NCI-H82 treated with DMSO at 0.1 percent for 48 hours (cell line): ENCODE measurements around the gene MIXL1.
"Not testable (repeated sequence)": the region's sequence is repeated elsewhere in the genome, so short reads cannot be mapped to it uniquely, and the experiment has no call there.

Experiments
- DNase-seq: peaks from one replicate; lab custom pipeline; 2025; ENCODE audit not compliant: unreplicated experiment; lab: John Stamatoyannopoulos, UW

MIXL1 gene

DNA sequence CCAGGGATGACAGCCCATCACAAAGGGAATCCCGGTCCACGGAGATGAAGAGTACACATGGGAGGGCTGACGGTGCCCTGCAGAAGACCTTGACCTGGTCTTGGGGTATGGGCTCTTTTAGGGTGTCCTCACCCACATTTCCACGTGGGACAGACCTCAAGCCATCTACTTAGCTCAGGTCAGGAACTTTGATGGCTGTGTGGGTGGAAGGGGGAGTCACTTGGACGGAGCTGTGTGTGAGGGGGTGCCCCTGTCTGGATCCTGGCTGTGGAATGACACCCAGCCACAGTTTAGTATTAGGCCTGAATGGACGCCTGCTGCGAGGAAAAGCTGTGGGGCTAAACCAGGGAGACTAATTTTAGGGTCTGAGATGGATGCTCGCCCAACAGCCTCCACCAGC is 10.9 kb upstream of the MIXL1 start:
- no peak for DNase-seq

DNA sequence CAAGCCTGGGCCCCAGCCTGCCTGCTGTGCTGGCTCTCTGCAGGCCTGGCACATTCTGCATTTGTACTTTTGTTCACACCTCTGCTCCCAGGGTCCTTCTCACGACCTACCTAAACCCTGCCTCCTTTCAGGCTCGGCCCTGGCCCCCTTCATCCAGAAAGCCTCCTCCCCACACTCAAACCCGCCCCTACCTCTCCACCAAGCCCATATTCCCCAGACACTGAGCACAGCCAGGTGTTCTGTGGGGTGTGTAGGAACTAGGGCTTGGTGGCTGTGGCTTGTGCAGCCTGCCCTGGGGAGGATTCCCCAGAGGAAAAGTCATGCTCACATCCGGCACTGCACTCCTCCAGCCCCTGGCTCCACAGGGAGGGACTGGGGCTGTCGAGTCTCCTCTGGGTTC is 8.2 kb upstream of the MIXL1 start:
- DNase-seq = no peak

DNA sequence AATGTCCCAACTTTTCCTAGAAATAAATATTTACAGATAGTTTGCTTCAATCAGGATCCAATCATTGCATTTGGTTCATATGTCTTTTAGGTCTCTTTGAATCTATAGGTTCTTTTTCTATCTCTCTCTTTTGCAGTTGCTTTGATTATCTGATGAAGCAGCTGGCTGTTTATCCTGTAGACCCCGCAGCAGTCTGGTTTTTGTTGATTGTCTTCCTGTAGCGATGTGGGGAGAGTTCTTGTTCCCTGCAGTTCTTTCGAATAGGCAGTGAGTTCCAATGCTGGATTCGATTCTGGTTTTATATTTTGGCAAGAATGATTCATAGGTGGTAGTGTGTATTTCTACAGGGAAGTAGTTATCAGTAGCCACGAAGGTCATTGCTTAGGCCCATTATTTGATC is 7.4 kb upstream of the MIXL1 start:
- no peak for DNase-seq

DNA sequence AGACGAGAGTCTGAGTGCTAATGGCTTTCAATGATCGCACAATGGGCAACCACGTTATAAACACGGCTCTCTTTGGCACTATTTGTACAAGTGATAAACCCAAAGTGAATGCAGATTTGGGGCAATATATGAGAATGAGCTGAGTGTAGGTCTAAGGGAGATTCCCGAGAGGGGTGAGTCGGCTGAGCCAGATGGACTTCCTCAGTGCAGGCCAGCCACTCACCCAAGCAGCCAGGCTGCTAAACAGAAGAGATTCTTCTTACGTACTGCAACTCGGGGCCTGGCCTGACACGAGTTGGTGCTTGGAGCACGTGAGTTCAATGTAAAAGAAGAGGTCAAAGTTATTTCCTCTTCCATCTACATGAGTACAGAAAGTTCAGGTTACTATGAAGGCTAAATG is 6.2 kb upstream of the MIXL1 start:
- no peak for DNase-seq

DNA sequence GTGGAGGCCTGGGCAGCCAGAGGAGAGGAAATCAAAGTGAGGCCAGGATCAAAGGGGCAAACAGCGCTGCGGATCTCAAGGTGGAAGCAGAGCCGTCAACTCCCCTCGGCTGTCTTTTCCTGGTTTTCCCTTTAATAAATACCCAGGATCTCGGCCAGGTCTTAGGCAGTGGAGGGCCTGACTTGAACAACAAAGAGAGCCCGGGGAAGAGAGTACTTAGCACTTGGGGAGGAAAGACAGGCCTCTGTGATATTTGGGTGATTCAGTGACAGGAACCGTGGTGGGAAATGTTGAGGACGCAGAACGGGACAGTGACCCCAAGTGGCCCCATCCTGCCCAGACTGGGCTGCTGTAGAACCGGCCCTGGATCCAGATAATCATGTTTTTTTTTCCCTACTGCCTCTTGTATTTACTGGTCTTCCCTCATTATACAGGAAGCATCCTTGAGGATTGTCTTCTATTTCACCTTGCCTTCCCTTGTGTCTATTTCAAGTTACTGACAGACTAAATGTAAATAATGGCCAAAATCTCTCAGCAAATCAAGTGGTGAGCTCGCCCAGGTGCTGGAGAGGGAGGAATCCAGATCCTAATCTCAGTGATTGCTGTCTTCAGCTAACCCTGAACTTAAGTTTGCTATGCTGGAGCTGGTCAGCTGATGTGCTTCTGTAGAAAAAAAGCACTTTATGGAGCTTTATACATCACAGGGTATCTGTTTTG is 2.8 kb upstream of the MIXL1 start:
- no peak for DNase-seq

DNA sequence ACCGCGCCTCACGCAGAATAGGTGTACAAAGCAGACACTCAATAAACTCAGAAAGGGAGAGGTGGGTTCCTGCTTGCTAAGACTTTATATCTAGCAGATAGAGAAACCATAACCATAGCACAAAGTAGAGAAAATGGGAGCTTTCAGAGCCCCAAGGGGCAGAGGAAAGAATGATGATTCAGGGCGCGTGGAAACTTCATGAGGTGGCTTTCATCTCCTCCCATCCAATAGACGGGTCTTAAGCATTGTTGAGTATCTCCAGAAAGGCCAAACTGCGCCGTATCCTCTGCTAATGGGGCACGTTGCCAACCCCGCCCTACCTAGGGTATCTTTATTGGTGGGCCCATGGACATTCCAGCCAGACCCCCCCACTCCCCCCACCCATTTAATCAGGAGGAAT is 778 bp upstream of the MIXL1 start:
- DNase-seq = no peak

DNA sequence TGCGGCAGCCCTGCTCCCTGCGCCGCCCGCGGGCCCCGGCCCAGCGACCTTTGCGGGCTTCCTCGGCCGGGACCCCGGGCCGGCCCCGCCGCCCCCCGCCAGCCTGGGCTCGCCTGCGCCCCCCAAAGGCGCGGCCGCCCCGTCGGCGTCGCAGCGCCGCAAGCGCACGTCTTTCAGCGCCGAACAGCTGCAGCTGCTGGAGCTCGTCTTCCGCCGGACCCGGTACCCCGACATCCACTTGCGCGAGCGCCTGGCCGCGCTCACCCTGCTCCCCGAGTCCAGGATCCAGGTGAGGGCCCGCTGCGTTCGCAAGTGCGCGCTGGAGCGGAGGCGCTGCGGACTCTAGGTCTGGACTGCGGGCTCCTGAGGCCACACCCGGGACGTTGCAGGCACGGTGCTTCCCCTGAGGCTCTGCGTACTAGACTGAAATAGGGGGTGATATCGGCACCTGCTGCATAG is 351 bp downstream of the MIXL1 start:
- no peak for DNase-seq

DNA sequence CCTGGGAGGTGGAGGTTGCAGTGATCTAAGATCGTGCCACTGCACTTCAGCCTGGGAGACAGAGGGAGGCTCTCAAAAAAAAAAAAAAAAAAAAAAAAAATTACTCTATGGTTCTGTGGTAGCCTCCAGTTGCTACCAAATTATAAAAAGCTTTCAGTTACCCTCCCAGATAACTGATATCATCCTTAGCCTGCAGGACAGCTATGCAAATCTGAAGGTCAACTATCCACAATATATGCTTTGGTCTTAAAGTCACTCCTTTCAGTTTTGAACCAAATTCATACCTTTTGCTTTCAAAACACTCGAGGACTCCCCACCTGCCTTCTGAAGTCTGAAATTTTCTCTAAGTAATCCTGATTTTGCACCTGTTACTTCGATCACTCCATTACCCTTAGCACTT is 3.1 kb downstream of the MIXL1 start:
- DNase-seq = no peak

DNA sequence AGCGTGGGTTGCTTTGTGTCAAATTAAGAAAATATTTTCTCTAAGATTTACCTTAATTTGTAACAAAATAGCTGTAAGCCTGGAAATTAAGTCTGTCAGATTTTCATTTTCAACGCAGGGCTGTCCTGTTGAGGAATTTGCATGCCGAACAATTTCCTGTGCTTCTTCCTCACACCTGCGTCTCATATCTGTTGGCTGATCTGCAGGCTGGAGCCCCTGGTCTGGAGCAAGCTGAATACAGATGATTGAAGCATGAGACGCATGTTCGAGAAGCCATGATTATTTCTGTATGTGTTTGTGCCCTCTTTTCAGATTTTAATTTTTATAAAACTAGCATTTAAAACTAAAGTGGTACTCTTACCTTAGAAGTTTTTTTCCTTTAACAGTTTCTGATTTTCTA is 9.8 kb downstream of the MIXL1 start:
- no peak for DNase-seq

DNA sequence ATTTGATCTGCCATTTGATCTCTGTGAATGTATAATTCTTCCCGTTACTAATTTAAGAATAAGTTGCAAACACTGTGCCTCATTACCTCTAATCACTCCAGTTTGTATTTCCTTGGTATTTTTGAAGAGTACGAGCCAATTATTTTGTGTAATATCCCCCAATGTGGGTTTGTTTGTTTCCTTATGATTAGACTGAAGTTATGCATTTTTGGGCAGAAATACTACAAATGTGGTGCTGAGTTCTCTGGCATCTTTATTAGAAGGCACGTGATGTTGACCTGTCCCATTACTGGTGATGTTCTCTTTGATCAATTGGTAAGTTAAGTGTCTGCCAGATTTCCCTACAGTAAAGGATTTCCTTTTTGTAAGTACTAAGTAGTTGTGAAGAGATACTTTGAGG is 10.3 kb downstream of the MIXL1 start:
- DNase-seq = no peak

DNA sequence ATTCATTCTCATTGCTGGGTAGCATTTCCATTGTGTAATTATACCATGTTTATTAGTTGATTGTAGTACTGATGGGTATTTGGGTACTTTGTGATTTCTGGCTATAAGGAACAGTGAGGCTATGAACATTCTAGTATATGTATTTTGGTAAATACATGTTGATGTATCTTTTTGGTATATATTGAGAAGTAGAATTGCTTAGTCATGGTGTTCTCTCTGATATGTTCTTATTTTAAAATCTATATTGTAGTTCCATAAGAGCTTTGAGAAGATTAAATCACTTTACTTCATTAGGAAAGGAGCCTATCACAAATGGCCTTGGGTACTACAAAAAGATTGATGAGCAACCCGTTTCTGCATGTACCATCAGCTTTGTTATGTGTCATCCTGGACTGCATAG is 13.4 kb downstream of the MIXL1 start:
- no peak for DNase-seq

DNA sequence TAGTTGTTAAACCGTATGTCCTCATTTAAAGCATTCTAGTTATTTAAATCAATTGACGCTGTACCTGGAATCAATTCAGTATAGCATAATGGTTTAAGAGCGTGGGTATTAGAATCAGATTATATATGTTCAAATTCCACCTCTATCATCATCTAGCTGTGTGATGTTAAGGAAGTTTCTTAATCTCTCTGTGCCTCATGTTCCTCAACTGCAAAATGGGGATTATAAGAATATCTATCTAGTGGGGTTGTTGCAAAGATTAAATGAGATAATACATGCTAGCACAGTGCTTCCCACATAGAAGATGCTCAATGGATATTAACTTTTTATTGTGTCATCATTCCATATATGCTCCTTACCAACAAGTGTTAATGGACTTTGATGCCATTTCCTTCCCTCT is 16.0 kb downstream of the MIXL1 start:
- no peak for DNase-seq

DNA sequence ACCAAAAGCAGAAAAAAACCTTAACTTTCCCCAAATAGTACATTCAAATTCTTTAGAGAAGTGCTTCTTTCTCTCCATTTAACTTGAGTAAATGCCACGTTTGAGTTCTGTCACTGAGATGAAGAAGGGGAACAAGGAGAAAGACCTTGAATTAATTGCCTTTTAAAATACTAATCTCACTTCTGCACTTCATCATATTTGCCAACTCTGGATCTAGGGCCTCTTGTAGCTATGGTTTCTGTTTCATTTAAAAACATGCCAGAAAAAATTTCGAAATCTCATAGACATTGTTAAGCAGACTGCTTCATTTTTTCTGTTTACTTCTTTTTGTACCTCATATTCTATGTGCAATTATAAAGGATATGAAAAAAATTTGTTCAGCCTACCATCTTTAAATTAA is 24.6 kb downstream of the MIXL1 start:
- DNase-seq = no peak

DNA sequence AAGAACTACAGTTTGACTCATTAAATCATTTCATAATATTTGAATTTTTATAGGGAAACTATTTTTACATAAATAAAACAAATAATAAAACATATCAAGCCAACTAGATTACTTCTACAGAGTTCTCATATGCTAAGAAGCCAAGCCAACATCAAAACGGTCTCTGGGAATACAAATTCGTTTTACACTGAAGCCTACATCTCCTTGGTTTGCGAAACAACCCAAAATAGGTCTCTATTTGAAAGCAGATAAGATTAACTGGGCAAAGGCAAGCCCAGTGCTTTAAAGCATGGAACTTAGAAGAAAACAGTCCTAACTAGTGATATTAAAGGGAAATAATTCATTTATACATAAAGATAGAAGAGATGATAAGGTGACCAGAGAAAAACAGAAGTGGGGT is 25.3 kb downstream of the MIXL1 start:
- no peak for DNase-seq

DNA sequence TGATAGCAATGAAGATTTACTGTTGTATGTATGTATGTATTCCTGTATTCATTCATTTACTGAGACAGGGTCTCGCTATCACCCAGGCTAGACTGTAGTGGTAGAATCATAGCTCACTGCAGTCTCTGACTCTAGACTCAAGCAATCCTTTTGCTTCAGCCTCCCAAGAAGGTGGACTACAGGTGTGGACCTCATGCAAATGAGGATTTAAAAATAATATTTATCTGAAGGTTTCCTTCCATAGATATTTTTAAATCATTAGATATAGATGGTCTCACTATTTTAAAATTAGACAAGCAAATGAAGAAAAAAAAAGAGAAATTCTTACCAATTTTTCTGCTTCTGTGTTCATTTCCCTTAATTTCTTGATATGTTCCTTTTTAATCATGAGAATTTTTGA is 27.0 kb downstream of the MIXL1 start:
- no peak for DNase-seq

DNA sequence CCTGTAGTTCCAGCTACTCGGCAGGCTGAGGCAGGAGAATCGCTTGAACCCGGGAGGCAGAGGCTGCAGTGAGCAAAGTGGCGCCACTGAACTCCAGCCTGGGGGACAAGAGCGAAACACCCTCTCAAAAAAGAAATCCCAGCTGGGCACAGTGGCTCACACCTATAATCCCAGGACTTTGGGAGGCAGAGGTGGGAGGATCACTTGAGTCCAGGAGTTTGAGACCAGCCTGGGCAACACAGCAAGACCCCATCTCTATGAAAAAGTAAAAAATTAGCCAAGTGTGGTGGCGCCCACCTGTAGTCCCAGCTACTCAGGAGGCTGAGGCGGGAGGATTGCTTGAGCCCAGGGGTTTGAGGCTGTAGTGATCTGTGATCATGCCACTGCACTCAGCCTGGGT is 29.4 kb downstream of the MIXL1 start:
- not testable (repeated sequence) for DNase-seq

DNA sequence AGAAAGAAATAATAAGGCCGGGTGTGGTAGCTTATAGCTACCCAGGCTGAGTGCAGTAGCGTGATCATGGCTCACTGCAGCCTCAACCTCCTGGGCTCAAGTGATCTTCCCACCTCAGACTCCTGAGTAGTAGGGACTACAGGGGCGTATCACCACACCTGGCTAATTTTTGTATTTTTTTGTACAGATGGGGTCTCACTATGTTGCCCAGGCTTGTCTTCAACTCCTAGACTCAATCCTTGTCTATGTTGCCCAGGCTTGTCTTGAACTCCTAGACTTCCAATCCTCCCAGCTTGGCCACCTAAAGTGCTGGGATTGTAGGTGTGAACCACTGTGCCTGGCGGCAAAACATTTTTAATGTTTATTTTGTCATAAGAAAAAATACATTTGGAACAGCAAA is 30.5 kb downstream of the MIXL1 start:
- no peak for DNase-seq

DNA sequence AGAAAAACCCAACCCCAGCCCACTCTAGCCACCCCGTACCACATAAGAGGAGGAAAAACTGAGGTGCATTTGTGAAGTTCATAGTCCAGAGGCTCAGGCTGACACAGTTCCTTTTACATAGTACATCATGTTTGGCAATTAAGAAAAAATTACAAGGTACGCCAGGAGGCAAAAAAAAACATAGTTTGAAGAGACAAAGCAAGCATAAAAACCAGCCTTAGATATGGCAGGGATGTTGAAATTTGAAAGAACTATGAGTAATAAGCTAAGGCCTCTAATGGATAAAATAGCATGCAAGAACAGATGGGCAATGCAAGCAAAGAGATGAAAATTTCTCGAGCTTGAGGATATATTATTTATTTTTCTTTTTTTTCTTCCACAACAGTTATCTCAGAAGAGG is 31.9 kb downstream of the MIXL1 start:
- DNase-seq = no peak

DNA sequence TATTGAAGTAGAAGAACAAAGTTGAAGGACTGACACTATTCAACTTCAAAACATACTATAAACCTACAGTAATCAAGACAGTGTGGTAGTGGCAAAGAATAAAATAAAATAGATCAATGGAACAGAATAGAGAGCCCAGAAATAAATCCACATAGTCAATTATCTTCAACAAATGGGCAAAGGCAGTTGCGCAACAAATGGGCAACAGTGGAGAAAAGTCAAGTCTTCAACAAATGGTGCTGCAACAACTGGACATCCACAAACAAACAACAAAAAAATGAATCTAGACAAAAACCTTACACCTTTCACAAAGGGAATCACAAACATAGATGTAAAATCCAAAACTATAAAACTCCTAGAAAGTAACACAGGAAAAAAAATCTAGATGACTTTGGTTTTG is 38.4 kb downstream of the MIXL1 start:
- no peak for DNase-seq

DNA sequence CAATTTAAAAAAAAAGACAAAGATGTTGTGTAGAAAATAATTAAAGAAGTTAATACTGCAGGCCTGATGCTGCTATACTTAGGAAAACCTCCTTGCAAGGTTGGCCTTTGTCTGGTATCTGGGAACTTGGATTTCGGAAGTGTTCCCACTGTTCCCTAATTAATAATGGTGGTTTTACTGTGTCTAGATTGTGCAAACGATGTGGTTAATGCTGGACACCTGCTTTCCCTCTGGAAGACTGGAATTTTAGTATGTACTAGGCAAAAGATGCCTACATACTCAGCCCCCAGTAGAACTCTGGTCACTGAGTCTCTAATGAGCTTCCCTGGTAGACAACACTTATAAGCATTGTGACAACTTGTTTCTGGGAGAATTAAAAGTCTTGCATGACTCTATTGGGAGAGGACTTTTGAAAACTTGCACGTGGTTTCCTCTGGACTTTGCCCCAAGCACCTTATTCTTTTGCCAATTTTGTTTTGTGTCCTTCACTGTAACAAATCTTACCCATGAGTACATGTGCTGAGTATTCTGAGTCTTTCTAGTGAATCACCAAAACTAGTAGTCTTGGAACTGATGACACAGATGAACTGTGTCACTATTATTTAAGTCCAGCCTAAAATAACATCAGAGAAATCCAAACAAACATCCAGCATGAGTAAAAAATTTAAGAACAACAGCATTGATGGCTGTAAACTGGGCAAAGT is 45.1 kb downstream of the MIXL1 start:
- DNase-seq = no peak

DNA sequence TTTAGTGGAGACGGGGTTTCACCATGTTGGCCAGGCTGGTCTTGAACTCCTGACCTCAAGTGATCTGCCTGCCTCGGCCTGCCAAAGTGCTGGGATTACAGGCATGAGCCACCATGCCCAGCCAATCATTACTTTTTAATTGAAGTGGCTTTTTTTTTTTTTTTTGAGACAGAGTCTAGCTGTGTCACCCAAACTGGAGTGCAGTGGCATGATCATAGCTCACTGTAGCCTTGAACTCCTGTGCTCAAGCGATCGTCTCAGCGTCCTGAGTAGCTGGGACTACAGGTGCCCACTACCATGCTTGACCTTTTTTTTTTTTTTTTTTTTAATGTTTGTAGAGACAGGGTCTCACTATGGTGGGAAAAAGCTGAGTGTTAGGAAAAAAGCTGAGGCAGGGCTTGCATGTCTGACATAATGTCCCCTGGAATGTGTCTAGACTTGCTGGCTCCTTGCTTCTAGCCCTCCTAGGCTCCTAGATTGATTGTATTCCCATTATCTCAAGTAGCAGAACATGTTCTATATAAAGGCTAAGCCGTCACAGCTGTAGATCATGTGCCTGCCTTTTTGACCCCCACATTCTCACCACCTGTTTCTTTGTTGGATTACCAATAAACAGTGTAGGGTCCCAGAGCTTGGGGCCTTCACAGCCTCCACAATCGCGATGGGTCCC is 48.9 kb downstream of the MIXL1 start:
- DNase-seq = peak; percentile 35

DNA sequence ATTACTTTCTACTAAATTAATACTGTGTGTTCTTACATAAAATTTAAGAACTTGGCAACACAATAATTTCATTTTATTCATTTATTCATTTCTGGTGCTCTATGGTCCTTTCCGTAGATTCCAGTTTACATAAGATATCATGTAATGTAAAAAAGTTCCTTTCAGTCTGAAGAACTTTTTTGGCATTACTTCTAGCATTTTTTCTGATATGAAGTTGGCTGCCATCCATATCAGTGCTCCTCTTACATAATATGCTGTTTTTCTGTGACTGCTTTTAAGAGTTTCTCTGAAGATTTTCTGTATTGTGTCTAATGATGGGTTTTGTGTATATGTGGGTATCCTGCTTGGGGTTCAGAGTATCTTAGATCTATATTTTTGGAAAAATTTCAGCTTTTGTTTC is 50.7 kb downstream of the MIXL1 start:
- DNase-seq = no peak
